ENCODE measurements around the gene BOLA2.
"Not testable (repeated sequence)": the region's sequence is repeated elsewhere in the genome, so short reads cannot be mapped to it uniquely, and the experiment has no call there.

DNA sequence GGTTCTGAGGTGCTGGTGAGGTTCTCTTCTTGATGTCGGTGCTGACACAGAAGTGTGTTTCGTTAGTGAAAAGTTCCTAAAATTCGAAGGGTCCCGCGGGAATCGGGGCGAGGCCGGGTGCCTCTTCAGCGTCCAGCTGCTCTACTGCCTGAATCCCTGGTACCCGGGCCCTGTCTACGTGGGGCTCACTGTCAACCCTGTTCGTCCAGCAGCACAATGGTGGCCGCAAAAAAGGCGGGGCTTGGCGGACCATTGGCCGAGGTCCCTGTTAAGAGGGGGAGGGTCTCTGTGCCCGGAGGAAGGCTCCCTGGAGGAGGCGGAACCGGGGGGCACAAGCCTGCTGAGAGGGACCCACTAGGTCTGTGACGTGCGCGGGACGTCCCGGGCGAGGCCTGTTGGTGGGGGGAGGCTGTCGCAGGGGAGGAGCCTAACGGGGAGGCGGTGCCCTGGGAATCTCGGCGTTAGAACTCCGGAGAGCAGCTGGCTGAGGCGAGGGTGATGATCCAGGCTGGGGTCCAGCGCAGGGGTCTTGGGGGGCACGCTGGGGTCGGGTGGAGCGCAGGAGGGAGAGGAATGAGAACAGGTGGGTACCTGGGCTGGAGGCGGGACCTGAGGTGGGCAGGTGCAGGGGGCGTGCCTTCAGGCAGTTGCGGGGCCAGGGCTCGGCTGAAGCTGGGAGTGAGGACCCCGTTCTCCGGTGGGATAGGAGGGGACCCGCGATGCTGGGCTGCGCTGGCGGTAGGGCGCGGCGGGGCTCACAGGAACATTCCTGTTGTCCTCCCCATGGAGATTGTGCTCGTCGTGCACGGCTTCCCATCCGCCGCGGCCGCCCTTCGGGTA lies 12.1 kb upstream of the BOLA2 start:
- TF ChIP-seq, protein P1, sequence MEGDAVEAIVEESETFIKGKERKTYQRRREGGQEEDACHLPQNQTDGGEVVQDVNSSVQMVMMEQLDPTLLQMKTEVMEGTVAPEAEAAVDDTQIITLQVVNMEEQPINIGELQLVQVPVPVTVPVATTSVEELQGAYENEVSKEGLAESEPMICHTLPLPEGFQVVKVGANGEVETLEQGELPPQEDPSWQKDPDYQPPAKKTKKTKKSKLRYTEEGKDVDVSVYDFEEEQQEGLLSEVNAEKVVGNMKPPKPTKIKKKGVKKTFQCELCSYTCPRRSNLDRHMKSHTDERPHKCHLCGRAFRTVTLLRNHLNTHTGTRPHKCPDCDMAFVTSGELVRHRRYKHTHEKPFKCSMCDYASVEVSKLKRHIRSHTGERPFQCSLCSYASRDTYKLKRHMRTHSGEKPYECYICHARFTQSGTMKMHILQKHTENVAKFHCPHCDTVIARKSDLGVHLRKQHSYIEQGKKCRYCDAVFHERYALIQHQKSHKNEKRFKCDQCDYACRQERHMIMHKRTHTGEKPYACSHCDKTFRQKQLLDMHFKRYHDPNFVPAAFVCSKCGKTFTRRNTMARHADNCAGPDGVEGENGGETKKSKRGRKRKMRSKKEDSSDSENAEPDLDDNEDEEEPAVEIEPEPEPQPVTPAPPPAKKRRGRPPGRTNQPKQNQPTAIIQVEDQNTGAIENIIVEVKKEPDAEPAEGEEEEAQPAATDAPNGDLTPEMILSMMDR (IDR thresholded peaks at IDR 0.05; ENCODE audit: insufficient read depth, low read length, poor library complexity, severe bottlenecking) = not testable (repeated sequence)
- TF ChIP-seq EZH2phosphoT487 (conservative IDR thresholded peaks at IDR 0.05; ENCODE audit: low read length) = not testable (repeated sequence)
